K562 (cell line): ENCODE results near the gene ADARB2. TPM values are rescaled to one million over a fixed set of nuclear protein-coding genes. Genes with fewer than 3 reads are reported as not detected.
A peak's percentile ranks its signal among the peaks of the same experiment; 100 is the strongest.

Experiments used
- ATF1 ChIP-seq, 2 experiments: fragments of 450-650 bp in 1 of 2; IDR thresholded peaks; 2 replicates each; pipeline ENCODE4 v1.6.1; 2016; ENCODE audit warnings: missing compliant biosample characterization in 1 of 2, missing genetic modification characterization in 1 of 2
- CTBP1 ChIP-seq: fragments of 450-650 bp; IDR thresholded peaks from 2 replicates; pipeline ENCODE4 v1.6.1; 2016; ENCODE audit warnings: borderline replicate concordance
- DPF2 ChIP-seq: fragments of 450-650 bp; IDR thresholded peaks from 2 replicates; pipeline ENCODE4 v1.6.1; 2016
- GABPA ChIP-seq: fragments of 200-800 bp; sonication (Bioruptor generic); conservative IDR thresholded peaks from 2 replicates; pipeline ENCODE4 v1.6.1; 2016; ENCODE audit warnings: low read depth, missing genetic modification characterization, missing compliant biosample characterization
- GTF2A2 ChIP-seq: IDR thresholded peaks from 2 replicates; pipeline ENCODE4 v1.6.1; 2016; ENCODE audit warnings: mild to moderate bottlenecking, missing genetic modification characterization, missing compliant biosample characterization
- IFI16 ChIP-seq: fragments of 250-450 bp; sonication (Bioruptor Pico); IDR thresholded peaks from 2 replicates; pipeline ENCODE4 v2.1.2; 2022; ENCODE audit warnings: mild to moderate bottlenecking, inconsistent platforms
- MAFG ChIP-seq: fragments of 450-650 bp; conservative IDR thresholded peaks from 2 replicates; pipeline ENCODE4 v1.6.1; 2016; ENCODE audit warnings: missing genetic modification characterization, missing compliant biosample characterization
- NFRKB ChIP-seq: fragments of 450-650 bp; IDR thresholded peaks from 2 replicates; pipeline ENCODE4 v1.6.1; 2016; ENCODE audit warnings: low read depth
- NR0B1 ChIP-seq: fragments of 450-650 bp; IDR thresholded peaks from one replicate; pipeline ENCODE4 v1.6.1; 2018; ENCODE audit warnings: mild to moderate bottlenecking, moderate library complexity; ENCODE audit not compliant: partially characterized antibody
- POU5F1 ChIP-seq: fragments of 150-350 bp; IDR thresholded peaks from 2 replicates; pipeline ENCODE4 v1.6.1; 2014; ENCODE audit warnings: borderline replicate concordance, low read length, low read depth, mild to moderate bottlenecking; ENCODE audit not compliant: partially characterized antibody
- PURB ChIP-seq: sonication (generic); formaldehyde crosslinking; IDR thresholded peaks from 2 replicates; pipeline ENCODE4 v1.9.0; 2021; ENCODE audit warnings: low read depth, mild to moderate bottlenecking, missing genetic modification reagents
- RCOR1 ChIP-seq, 2 experiments: IDR thresholded peaks; 2 replicates each; pipeline ENCODE4 v1.6.1; 2012; ENCODE audit warnings: low read depth in 2 of 2, low read length in 2 of 2, borderline replicate concordance in 1 of 2, improper control_type of control experiment in 1 of 2
- RFX1 ChIP-seq: fragments of 450-650 bp; IDR thresholded peaks from 2 replicates; pipeline ENCODE4 v1.6.1; 2016; ENCODE audit warnings: mild to moderate bottlenecking, moderate library complexity
- TGIF2 ChIP-seq: sonication (generic); formaldehyde crosslinking; IDR thresholded peaks from 2 replicates; pipeline ENCODE4 v1.8.1; 2022; ENCODE audit warnings: mild to moderate bottlenecking, missing genetic modification reagents, moderate library complexity
- ZNF282 ChIP-seq: sonication (generic); formaldehyde crosslinking; IDR thresholded peaks from 2 replicates; pipeline ENCODE4 v1.8.1; 2023; ENCODE audit warnings: missing genetic modification reagents
- polyA plus RNA-seq, 8 experiments: library from polyadenylated mRNA; depleted of rRNA in 4 of 8; stranded (reverse) in 5 of 8; unstranded in 3 of 8; fragments of >200 nt; fragmentation: Nextera tagmentation in 2 of 8; fragmentation: Illumina TruSeq in 1 of 8; extraction: Ambion mirVana in 2 of 8; extraction: Trizol in 1 of 8; gene quantifications; 2 replicates each; pipeline versions ENCODE4 v1.2.1 to v1.2.3, GENCODE V29; 2011 to 2014; ENCODE audit warnings: inconsistent platforms in 1 of 8, missing spikeins in 1 of 8
- total RNA-seq, 7 experiments: library from RNA; depleted of rRNA in 6 of 7; stranded (reverse); fragments of >200 nt in 6 of 7; fragmentation: Illumina TruSeq in 2 of 7; extraction: Trizol in 2 of 7; gene quantifications; 2 replicates each; pipeline versions ENCODE4 v1.2.1 to v1.2.3, GENCODE V29; 2011 to 2021; ENCODE audit warnings: low replicate concordance in 1 of 7
- TF ChIP-seq, protein P1 (sequence below), 2 experiments: fragments of 450-650 bp in 1 of 2; sonication (generic) in 1 of 2; formaldehyde crosslinking in 1 of 2; IDR thresholded peaks; 2 replicates each; pipeline versions ENCODE4 v1.7.1 to v1.9.0; 2016 to 2022; ENCODE audit warnings: inconsistent platforms in 1 of 2, mild to moderate bottlenecking in 1 of 2, missing genetic modification reagents in 1 of 2

ADARB2 gene
- total and polyA plus RNA-seq, 9 of the 15 experiments (the other 6 are each of a cell fraction or from before 2014, with no cell fraction given): not detected

- TF ChIP-seq, protein P1, sequence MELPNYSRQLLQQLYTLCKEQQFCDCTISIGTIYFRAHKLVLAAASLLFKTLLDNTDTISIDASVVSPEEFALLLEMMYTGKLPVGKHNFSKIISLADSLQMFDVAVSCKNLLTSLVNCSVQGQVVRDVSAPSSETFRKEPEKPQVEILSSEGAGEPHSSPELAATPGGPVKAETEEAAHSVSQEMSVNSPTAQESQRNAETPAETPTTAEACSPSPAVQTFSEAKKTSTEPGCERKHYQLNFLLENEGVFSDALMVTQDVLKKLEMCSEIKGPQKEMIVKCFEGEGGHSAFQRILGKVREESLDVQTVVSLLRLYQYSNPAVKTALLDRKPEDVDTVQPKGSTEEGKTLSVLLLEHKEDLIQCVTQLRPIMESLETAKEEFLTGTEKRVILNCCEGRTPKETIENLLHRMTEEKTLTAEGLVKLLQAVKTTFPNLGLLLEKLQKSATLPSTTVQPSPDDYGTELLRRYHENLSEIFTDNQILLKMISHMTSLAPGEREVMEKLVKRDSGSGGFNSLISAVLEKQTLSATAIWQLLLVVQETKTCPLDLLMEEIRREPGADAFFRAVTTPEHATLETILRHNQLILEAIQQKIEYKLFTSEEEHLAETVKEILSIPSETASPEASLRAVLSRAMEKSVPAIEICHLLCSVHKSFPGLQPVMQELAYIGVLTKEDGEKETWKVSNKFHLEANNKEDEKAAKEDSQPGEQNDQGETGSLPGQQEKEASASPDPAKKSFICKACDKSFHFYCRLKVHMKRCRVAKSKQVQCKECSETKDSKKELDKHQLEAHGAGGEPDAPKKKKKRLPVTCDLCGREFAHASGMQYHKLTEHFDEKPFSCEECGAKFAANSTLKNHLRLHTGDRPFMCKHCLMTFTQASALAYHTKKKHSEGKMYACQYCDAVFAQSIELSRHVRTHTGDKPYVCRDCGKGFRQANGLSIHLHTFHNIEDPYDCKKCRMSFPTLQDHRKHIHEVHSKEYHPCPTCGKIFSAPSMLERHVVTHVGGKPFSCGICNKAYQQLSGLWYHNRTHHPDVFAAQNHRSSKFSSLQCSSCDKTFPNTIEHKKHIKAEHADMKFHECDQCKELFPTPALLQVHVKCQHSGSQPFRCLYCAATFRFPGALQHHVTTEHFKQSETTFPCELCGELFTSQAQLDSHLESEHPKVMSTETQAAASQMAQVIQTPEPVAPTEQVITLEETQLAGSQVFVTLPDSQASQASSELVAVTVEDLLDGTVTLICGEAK (IDR thresholded peaks at IDR 0.05): peak; percentile 74
- TF ChIP-seq, protein P1 (CRISPR knock-in tag; IDR thresholded peaks at IDR 0.05): no peak
- TF ChIP-seq MAFG (tag) (peak; percentile 90), ZNF282 (CRISPR knock-in tag) (no peak), RCOR1 (IDR thresholded peaks at IDR 0.05; ENCODE audit: borderline replicate concordance in 1 of 2, low read depth in 2 of 2, low read length in 2 of 2) (peak in 1 of 2 experiments; percentile 60; a peak in 1 of 4 replicates), POU5F1 (no peak), GABPA (tag) (peak; percentile 73), IFI16 (CRISPR knock-in tag) (no peak), CTBP1 (peak; percentile 33; the same call in 1 of the 2 replicates), ATF1 (CRISPR knock-in tag; IDR thresholded peaks at IDR 0.05) (no peak), ATF1 (tag; IDR thresholded peaks at IDR 0.05) (peak; percentile 36; the same call in 1 of the 2 replicates), NR0B1 (no peak), RFX1 (peak; percentile 90), GTF2A2 (tag) (no peak), NFRKB (no peak), TGIF2 (CRISPR knock-in tag) (no peak), PURB (CRISPR knock-in tag) (no peak), DPF2 (0 out of 2 replicates have a peak, but pooled peaks have one; percentile 25)
These were observed 587.3 kb downstream of the ADARB2 start (continued) for GRCh38 chr10:1149793-1150637.
